Measurements from ENCODE around the gene CCND2. TPM values are rescaled to one million over a fixed set of nuclear protein-coding genes. Genes with fewer than 3 reads are reported as not detected.

The CCND2 gene
- total and polyA plus RNA-seq, 2 experiments from 2014 or later, result 75.6 to 224 TPM

- no peaks in the 10 kb centered on the region for H3K36me3 Mint-ChIP-seq (ENCODE audit: low read depth)
- Histone ChIP-seq H3F3A (replicated peaks; ENCODE audit: low read depth) (0 out of 2 replicates have a peak, but pooled peaks cover 4% of the 10 kb centered on the region), H4K20me1 (replicated peaks; ENCODE audit: insufficient read depth) (peaks cover 3% of the 10 kb centered on the region; the same call in 1 of the 2 replicates), H3K4me1 (ENCODE audit: insufficient read depth) (peaks cover 13% of the 10 kb centered on the region), H2AFZ (no peak overlapping the region), H3K79me2 (replicated peaks; ENCODE audit: insufficient read depth) (peaks cover 15% of the 10 kb centered on the region), H3K4me2 (no peak overlapping the region), H3K4me3 (no peak overlapping the region), H3K9me2 (ENCODE audit: insufficient read depth) (0 out of 2 replicates have a peak, but pooled peaks cover 4% of the 10 kb centered on the region), H3K27me3 (ENCODE audit: insufficient read depth) (no peaks in the 10 kb centered on the region), H3K27ac (ENCODE audit: low read depth) (no peak overlapping the region), H3K36me3 (ENCODE audit: insufficient read depth) (no peaks in the 10 kb centered on the region; the same call in 1 of the 2 replicates)
- no peaks in the 10 kb centered on the region for H3K9me3 Mint-ChIP-seq
- H3K27ac Mint-ChIP-seq, result no peak overlapping the region
- DNase-seq (ENCODE audit: low spot score) (no peak), ATAC-seq (no peak)
- peaks cover 11% of the 10 kb centered on the region for H3K4me1 Mint-ChIP-seq
- no peak overlapping the region for H3K4me3 Mint-ChIP-seq
- no peaks in the 10 kb centered on the region for H3K27me3 Mint-ChIP-seq (ENCODE audit: insufficient read depth, low read depth, poor library complexity)
- TF ChIP-seq CTCF (conservative IDR thresholded peaks at IDR 0.05; ENCODE audit: low read depth in 2 of 2), result no peak
- no peak for TF ChIP-seq ETS1 (IDR thresholded peaks at IDR 0.05)
- no peak for TF ChIP-seq REST (IDR thresholded peaks at IDR 0.05; ENCODE audit: unreplicated experiment)
- TF ChIP-seq ZNF331 (CRISPR knock-in tag; IDR thresholded peaks at IDR 0.05; ENCODE audit: low read depth), result no peak
- TF ChIP-seq JUNB (IDR thresholded peaks at IDR 0.05; ENCODE audit: unreplicated experiment), result no peak
- no peak for TF ChIP-seq EZH2phosphoT487 (IDR thresholded peaks at IDR 0.05; ENCODE audit: unreplicated experiment)
- no peak for TF ChIP-seq ZNF114 (CRISPR knock-in tag; IDR thresholded peaks at IDR 0.05)
- no peak for TF ChIP-seq EZH2 (IDR thresholded peaks at IDR 0.05; ENCODE audit: low read depth, unreplicated experiment)
- no peak for TF ChIP-seq CREB1 (CRISPR knock-in tag; IDR thresholded peaks at IDR 0.05; ENCODE audit: low read depth)
- TF ChIP-seq STAT1 (IDR thresholded peaks at IDR 0.05; ENCODE audit: unreplicated experiment), result no peak
- TF ChIP-seq ZNF462 (CRISPR knock-in tag; IDR thresholded peaks at IDR 0.05), result no peak
- no peak for TF ChIP-seq POLR2AphosphoS5 (IDR thresholded peaks at IDR 0.05; ENCODE audit: low read depth)
- TF ChIP-seq NANOG (IDR thresholded peaks at IDR 0.05; ENCODE audit: borderline replicate concordance), result no peak
These were observed 43.0 kb upstream of the CCND2 start for GRCh38 chr12:4230526-4230925.
